Hematopoietic multipotent progenitor cell treated with erythropoietin and hydrocortisone succinate and interleukin-3 and kit ligand, for 6 days (in vitro differentiated cells): ENCODE results near the gene CENPU.

Experiments used
- DNase-seq: peaks from one replicate; pipeline ENCODE4 v3.0.0-alpha.2; 2015

The CENPU gene

DNA sequence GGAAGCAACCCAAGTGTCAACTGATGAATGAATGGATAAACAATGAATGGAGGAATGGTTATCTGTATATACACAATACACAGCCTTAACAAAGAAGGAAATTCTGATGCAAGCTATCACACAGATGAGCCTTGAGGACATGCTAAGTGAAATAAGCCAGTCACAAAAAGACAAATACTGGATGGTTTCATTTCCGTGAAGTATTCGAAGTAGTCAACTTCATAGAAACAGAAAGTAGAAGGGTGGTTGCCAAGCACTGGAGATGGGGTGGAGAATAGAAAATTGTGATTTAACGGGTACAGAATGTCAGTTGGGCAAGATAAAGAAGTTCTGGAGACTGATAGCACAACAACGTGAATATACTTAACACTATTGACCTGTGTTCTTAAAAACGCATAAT is 28.2 kb downstream of the CENPU start:
- DNase-seq: peak; percentile 53

DNA sequence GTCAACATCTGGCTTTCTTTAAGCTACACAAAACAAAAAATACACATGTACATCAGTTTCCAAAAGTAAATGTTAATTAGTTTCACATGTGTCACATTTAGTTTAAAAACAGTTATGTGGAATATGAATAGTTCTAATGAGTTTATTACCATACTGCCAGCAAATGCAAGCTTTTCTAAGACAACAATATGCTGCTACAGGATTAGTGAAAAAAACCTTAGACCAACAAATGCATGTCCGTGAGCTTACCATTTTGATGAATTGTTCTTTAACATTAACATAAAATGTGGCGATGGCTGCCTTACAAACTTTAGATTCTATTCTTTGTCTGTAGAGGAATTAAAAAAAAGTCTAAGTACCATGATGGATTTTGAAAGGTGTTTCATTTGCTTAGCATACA is 31.8 kb downstream of the CENPU start:
- DNase-seq: no peak

DNA sequence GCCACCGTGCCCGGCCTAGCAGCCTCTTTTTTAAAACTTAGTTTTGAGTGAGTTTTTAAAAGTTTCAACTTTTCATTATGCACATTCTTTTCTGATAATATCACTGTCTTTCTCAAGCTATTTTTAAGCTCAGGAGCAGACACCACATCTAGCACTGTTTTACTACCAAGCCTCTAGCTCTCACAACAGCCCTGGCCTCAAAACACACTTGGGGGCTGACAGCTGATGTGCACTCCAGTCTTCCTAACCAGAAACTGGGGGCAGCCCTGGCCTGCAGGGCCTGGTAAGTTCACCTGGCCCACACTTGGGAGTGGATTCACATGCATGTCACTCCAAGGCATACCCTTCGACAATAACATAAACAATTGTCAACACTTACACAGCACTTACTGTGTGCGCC is 34.0 kb downstream of the CENPU start:
- DNase-seq: no peak

- DNase-seq: no peak
Observed at GRCh38 chr4:184697956-184698355, 35.9 kb downstream of the CENPU start.

DNA sequence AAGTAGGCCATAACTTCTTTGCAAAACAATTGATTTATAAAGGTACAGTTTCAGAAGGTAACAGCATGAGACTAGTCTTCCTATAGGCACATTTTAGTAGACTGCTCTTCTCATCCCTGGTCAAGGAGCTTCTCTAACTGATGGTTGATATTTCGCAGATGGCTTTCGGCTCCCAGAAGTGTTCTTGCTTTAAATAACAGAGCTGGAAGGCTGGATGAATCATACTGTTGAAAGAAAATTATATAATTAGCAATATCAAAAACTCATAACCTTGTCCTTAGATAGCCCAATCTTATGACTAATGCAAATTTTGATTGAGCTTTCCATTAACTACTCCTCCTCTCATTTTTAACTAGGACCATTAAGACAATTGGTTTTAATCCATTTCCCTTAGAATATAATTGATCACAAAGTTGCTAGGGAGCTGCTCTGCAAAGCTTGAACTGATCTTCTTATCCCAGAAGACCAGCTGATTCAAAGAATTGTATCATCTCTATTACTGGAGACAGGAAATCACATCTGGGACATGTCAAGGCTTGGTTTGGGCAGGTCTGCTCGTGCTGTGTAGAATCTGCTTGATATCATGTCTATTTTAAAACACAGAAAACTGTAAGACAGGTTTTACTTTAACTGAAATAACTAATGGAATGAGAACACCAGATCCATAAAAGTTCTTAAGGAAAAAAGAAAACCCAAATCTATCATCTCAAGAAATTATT is 38.6 kb downstream of the CENPU start:
- DNase-seq: no peak

DNA sequence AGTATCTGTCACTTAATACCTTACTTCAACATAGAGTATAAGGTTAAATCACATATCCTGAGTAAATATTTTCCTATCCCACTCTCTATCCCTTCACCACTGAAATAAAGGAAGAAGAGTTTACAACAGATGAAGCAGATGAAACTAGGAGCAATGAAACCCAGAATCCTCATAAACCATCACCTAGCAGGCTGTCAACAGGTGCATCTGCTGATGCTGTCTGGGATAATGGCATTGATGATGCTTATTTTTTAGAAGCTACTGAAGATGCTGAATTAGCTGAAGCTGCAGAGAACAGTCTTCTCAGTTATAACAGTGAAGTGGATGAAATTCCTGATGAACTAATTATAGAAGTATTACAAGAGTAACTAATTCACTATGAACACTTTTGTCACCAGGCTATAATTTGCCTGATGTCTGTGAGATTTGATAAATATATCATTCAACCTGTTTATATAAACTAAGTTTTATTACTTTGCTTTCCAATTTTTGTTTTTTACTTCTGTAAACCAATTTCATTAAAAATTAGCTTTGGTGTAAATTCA is 39.4 kb downstream of the CENPU start:
- DNase-seq: no peak

- no peak for DNase-seq
Observed at GRCh38 chr4:184693056-184693455, 40.8 kb downstream of the CENPU start.

DNA sequence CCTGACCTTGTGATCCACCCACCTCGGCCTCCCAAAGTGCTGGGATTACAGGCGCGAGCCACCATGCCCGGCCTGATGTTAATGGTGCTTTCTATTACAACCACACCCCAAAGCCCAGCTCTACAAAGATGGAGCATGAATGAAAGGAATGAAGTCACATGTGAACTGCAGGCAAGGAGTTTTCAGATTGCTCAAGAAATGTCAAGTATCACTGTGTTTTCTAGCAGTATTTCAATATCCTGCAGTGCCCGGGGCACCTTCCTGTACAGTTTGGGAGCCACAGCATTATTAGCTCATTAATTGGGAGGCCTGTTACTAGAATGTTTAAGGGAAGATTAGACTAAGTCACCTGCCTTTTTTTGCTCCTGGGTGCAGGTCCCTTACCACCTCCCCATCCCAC is 44.2 kb downstream of the CENPU start:
- no peak for DNase-seq

DNA sequence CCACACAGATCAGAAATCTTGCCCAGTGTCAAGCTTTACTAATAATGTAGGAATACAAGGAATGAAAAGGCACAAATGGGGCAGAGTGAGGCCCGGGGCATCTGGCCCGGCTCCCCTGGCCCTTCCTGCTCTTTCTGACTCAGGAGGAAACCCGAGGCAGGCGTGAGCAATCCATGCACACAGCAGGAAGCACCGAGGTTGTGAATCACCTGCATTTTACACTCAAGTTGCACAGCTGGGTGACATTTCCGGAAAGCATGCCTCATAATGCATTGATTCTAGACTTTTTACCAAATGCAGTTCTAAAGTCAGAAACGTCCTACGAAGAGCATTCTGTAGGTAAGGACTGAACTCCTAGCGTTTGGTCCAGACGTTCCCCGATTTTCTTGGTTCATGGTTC is 45.4 kb downstream of the CENPU start:
- no peak for DNase-seq

DNA sequence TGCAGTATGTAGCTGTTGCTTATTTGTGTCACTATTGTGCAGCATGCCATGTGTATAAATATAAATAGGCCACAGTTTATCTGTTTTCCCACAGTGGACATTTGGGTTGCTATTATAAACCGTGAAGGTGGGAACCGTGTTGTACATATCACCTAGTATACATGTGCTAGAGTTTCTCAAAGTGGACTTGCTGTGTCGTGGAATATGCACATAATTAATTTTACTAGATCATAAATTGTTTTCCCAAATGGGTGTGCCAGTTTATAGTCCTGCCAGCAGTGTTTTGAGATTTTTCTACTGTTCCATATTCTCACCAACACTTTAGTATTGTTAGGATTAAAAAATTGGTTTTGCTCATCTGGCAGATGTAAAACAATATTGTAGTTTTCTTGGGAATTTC is 45.9 kb downstream of the CENPU start:
- no peak for DNase-seq

DNA sequence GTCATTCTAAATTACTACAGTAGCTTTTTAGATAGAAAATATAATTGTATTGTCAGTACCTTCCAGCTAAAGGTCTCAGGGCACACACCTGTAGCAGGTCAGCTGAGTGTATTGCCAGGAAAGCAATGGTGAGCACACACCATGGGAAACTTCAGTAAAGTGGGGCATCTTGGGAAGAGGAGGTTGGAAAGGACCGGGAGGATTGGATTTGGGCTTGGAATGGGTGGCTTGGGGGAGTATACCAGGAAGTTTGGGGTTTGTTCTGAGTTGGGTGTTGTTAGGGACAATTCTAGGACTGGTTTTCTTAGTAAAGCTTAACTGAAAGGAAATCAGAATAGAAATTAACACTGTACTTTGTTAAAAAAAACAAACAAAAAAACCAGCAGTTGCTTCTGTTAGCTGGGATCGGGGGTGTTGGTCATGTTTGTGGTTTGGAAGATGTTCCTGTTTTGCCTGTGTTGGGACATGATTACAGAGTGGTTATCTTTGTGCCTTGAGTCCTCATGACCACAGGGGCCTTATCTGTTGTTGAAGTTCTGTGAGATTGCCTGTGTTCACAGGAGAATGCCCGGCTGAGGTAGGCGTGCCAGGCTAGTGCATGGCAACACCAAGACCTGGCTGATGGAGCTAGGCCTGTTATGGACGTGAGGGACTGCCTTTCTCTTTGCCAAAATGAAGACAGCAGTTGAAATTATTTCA is 49.3 kb downstream of the CENPU start:
- DNase-seq: peak; percentile 100

GRCh38 chr4:184681916-184682315 is 52.0 kb downstream of the CENPU start:
- no peak for DNase-seq

- no peak for DNase-seq
Observed at GRCh38 chr4:184680698-184681097, 53.2 kb downstream of the CENPU start.

DNA sequence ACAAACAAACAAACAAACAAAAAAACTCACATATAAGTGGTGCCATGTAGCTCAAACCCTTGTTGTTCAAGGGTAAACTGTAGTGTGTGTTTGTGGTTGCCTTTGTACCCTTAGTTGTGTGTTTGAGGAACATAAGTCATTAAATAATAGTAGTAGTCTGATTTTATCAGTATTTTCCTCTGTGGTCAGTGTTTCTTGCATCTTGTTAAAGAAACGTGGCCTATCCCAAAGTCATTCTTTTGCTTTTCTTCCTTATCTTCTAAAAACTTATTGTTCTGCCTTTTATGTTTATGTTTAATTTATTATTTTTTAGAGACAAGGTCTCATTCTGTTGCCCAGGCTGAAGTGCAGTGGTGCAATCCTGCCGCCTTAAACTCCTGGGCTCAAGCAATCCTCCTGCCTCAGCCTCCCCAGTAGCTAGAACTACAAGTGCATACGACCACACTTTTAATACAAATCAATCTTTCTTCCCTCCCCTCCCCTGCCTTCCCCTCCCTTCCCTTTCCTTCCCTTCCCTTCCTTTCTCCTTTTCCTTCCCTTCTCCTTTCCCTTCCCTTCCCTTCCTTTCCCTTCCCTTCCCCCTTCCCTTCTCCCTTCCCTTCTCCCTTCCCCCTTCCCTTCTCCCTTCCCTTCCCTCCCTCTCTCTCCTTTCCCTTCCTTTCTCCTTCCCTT is 57.9 kb downstream of the CENPU start:
- peak; percentile 69 for DNase-seq

GRCh38 chr4:184675018-184675417 is 58.9 kb downstream of the CENPU start:
- no peak for DNase-seq

DNA sequence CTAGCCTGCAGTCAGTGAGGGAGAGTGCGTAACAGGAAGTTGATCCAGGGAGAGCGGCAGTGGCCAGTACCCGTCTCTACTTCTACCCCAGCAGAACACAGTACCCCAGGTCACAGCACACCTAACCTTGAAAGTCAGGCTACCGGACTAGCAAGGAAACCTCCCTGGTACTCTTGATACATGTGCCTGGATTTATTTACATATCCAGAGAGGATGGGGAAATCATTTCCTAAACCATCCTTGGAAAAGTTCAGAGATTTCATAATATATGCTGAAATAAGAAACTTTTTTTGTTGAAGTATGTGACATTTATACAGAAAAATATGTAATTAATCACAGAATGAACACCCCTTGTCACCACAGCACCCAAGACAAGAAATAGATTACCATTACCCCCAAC is 59.9 kb downstream of the CENPU start:
- DNase-seq: no peak

DNA sequence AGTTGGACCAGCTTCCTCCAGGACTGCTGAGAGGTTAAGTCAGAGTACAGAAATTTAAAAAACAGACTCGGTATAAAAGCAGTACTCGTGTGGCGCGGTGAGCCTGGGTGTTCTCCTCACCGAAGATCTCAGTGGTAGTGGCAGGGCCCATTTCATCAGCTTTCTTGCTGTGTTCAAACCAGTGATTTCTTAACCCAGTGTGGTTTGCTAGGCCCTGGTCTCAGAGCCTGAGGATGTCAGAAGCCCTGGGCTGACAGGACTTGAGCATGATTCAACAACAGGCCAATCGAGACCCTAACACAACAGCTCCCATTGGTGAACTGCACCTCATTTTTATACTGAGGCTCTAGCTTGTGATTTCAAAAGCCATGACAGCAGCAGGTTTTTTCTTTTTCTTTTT is 61.2 kb downstream of the CENPU start:
- peak; percentile 65 for DNase-seq

DNA sequence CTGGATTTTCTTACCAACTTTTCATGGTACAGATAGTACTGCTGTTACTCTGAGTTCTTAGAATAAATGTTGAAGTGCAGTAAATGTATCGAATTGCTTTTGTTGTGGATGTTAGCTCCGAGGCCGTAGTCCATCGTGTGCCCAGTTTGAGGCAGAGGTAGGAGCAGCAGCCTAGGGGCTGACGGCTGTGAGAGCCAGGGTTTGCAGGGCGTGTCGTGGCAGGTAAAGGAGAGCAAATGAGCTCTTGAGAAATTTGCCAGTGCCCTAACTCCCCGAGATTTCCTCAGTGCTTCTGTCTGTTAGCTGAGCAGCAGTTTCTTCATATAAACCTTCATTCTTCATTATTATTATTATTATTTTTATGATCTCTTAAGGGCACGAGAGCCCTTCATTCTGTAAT is 62.8 kb downstream of the CENPU start:
- no peak for DNase-seq

- no peak for DNase-seq
Observed at GRCh38 chr4:184669251-184669650, 64.6 kb downstream of the CENPU start.

DNA sequence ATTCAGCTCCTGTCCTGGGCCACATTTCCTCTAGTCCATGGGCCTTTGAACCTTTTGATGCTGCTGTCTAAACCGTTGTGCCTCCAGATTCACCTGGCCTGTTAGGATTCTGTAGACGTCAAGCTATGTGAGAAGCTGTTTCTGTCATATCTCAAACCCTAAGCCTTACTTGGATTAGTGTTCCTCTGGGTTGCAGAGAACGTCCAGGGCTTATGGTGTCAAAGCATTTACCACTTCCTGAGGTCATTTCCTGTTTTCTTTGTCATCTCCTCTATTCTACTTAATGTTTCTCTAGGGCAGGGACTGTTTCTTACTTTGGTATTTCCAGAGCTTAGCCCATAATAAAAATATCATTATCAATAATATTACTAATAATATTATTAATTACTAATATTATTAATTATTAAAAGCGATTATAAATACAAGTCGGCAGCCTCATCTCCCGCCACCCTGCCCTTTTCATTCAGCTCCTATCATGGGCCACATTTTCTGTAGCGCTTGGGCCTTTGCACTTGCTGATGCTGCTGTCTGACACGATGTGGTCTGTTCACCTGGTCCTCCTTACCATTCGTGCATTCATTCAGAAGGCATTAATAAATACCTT is 65.3 kb downstream of the CENPU start:
- DNase-seq: peak; percentile 67

DNA sequence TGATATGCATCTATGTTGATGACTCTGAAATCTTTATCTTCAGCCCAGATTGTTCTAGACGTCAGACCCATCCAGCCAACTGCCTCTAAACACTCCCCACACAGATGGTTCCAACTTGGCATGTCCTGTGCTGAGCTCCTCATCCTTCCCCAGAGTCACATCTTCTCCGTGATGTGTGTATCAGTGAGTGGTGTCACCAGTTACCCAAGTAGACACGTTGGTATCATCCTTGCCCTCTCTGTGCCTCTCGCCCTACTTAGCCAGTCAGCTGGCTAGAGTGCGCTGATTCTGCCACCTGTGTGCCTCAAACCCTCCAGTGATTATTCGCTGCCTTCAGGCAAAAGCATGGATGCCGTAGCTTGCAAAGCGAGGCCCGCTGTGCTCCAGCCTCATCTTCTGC is 65.8 kb downstream of the CENPU start:
- no peak for DNase-seq

GRCh38 chr4:184666670-184667069 is 67.2 kb downstream of the CENPU start:
- no peak for DNase-seq

GRCh38 chr4:184664445-184665210 is 69.3 kb downstream of the CENPU start:
- peak; percentile 83 for DNase-seq
